ENCODE data around the gene FILIP1.

DNA sequence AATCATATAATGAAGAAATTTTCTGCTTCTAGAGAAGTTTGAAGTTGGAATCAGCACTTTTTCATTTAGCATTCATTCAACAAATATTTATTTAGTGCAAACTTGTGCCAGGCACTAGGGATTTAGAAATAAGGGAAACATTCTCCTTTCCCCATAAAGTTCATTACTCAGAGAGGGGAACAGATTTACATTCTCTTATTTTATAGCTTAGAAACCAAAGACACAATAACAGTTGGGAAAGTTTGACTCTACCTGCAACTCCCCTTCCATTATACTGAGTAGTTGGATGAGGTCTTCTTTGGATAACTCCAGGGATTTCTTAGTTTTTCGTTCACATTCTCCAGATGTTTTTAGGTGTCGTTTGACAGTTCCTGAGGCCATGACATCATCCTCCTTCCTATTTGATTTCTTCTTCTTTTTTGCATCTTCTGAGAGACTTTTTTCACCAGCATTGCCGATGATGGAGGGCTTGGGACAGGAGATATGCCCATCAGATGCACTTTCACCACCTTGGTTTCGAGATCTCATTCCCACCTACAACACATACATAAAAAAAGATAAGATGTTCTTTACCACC is 79.1 kb downstream of the FILIP1 start:
- no peak for TF ChIP-seq ELK1 (IDR thresholded peaks at IDR 0.05; ENCODE audit: low read depth, low read length)
- no peak for TF ChIP-seq EED (IDR thresholded peaks at IDR 0.05; ENCODE audit: low read depth)
- no peak for TF ChIP-seq EGR1 (IDR thresholded peaks at IDR 0.05; ENCODE audit: borderline replicate concordance in 1 of 2, low read depth in 2 of 2, low read length in 2 of 2)
- TF ChIP-seq, protein P1, sequence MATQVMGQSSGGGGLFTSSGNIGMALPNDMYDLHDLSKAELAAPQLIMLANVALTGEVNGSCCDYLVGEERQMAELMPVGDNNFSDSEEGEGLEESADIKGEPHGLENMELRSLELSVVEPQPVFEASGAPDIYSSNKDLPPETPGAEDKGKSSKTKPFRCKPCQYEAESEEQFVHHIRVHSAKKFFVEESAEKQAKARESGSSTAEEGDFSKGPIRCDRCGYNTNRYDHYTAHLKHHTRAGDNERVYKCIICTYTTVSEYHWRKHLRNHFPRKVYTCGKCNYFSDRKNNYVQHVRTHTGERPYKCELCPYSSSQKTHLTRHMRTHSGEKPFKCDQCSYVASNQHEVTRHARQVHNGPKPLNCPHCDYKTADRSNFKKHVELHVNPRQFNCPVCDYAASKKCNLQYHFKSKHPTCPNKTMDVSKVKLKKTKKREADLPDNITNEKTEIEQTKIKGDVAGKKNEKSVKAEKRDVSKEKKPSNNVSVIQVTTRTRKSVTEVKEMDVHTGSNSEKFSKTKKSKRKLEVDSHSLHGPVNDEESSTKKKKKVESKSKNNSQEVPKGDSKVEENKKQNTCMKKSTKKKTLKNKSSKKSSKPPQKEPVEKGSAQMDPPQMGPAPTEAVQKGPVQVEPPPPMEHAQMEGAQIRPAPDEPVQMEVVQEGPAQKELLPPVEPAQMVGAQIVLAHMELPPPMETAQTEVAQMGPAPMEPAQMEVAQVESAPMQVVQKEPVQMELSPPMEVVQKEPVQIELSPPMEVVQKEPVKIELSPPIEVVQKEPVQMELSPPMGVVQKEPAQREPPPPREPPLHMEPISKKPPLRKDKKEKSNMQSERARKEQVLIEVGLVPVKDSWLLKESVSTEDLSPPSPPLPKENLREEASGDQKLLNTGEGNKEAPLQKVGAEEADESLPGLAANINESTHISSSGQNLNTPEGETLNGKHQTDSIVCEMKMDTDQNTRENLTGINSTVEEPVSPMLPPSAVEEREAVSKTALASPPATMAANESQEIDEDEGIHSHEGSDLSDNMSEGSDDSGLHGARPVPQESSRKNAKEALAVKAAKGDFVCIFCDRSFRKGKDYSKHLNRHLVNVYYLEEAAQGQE (IDR thresholded peaks at IDR 0.05; ENCODE audit: low read depth, low read length), result no peak
- TF ChIP-seq, protein P2, sequence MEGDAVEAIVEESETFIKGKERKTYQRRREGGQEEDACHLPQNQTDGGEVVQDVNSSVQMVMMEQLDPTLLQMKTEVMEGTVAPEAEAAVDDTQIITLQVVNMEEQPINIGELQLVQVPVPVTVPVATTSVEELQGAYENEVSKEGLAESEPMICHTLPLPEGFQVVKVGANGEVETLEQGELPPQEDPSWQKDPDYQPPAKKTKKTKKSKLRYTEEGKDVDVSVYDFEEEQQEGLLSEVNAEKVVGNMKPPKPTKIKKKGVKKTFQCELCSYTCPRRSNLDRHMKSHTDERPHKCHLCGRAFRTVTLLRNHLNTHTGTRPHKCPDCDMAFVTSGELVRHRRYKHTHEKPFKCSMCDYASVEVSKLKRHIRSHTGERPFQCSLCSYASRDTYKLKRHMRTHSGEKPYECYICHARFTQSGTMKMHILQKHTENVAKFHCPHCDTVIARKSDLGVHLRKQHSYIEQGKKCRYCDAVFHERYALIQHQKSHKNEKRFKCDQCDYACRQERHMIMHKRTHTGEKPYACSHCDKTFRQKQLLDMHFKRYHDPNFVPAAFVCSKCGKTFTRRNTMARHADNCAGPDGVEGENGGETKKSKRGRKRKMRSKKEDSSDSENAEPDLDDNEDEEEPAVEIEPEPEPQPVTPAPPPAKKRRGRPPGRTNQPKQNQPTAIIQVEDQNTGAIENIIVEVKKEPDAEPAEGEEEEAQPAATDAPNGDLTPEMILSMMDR (IDR thresholded peaks at IDR 0.05 in 2 of 3, conservative IDR thresholded peaks at IDR 0.05 in 1 of 3; ENCODE audit: control insufficient read depth in 2 of 3, extremely low read depth in 1 of 3, insufficient read depth in 1 of 3, low read depth in 3 of 3, low read length in 3 of 3), result no peak
- TF ChIP-seq, protein P3, sequence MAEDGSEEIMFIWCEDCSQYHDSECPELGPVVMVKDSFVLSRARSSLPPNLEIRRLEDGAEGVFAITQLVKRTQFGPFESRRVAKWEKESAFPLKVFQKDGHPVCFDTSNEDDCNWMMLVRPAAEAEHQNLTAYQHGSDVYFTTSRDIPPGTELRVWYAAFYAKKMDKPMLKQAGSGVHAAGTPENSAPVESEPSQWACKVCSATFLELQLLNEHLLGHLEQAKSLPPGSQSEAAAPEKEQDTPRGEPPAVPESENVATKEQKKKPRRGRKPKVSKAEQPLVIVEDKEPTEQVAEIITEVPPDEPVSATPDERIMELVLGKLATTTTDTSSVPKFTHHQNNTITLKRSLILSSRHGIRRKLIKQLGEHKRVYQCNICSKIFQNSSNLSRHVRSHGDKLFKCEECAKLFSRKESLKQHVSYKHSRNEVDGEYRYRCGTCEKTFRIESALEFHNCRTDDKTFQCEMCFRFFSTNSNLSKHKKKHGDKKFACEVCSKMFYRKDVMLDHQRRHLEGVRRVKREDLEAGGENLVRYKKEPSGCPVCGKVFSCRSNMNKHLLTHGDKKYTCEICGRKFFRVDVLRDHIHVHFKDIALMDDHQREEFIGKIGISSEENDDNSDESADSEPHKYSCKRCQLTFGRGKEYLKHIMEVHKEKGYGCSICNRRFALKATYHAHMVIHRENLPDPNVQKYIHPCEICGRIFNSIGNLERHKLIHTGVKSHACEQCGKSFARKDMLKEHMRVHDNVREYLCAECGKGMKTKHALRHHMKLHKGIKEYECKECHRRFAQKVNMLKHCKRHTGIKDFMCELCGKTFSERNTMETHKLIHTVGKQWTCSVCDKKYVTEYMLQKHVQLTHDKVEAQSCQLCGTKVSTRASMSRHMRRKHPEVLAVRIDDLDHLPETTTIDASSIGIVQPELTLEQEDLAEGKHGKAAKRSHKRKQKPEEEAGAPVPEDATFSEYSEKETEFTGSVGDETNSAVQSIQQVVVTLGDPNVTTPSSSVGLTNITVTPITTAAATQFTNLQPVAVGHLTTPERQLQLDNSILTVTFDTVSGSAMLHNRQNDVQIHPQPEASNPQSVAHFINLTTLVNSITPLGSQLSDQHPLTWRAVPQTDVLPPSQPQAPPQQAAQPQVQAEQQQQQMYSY (CRISPR knock-in tag; IDR thresholded peaks at IDR 0.05), result no peak
- TF ChIP-seq EP300 (IDR thresholded peaks at IDR 0.05; ENCODE audit: borderline replicate concordance in 1 of 2, control insufficient read depth in 1 of 2, low read depth in 2 of 2, low read length in 2 of 2), result no peak
- TF ChIP-seq EZH2 (IDR thresholded peaks at IDR 0.05; ENCODE audit: borderline replicate concordance, control insufficient read depth, low read depth, low read length), result no peak
- no peak for TF ChIP-seq BHLHE40 (IDR thresholded peaks at IDR 0.05; ENCODE audit: borderline replicate concordance in 1 of 2, low read depth in 2 of 2, low read length in 1 of 2)
- TF ChIP-seq PBX3 (IDR thresholded peaks at IDR 0.05; ENCODE audit: insufficient replicate concordance, low read depth, low read length), result no peak

All from GM12878 (cell line).